ENCODE results near the gene ZNF485.

Gene ZNF485

GRCh38 chr10:43648095-43648397, 41.8 kb downstream of the ZNF485 start:
- peak overlapping the region; percentile 97 for H3K9ac ChIP-seq (ENCODE audit: low read depth, low read length)
- peaks cover 35% of the 10 kb centered on the region for H3K9me3 ChIP-seq (replicated peaks; ENCODE audit: low read length)
- H3K4me3 ChIP-seq (ENCODE audit: low read length): peak overlapping the region; percentile 93
- H3K36me3 ChIP-seq (ENCODE audit: insufficient read depth, low read length): peaks cover 36% of the 10 kb centered on the region
- H3K4me1 ChIP-seq (ENCODE audit: control insufficient read depth, insufficient read depth, low read length): peaks cover 3% of the 10 kb centered on the region
- H3K4me2 ChIP-seq (ENCODE audit: low read length): peak overlapping the region; percentile 93
- no peaks in the 10 kb centered on the region for H3K27me3 ChIP-seq (ENCODE audit: control insufficient read depth, insufficient read depth, low read length)

GRCh38 chr10:43648398-43649184, 42.4 kb downstream of the ZNF485 start, which contains the start of gene ZNF32:
Gene ZNF32, minus strand, starts transcription at chr10:43648881. Its CDS starts 2,748 bp downstream, at chr10:43646133.
- H3K9me3 ChIP-seq (replicated peaks; ENCODE audit: low read length): peaks cover 30% of the 10 kb centered on the region
- H3K4me3 ChIP-seq (ENCODE audit: low read length): peak within 1 kb of the TSS; percentile 93
- H3K36me3 ChIP-seq (ENCODE audit: insufficient read depth, low read length): peaks cover 30% of the 10 kb centered on the region
- peak within 1 kb of the TSS; percentile 97 for H3K9ac ChIP-seq (ENCODE audit: low read depth, low read length)
- H3K27me3 ChIP-seq (ENCODE audit: control insufficient read depth, insufficient read depth, low read length): no peaks in the 10 kb centered on the region
- H3K4me2 ChIP-seq (ENCODE audit: low read length): peak within 1 kb of the TSS; percentile 93
- H3K4me1 ChIP-seq (ENCODE audit: control insufficient read depth, insufficient read depth, low read length): peaks cover 5% of the 10 kb centered on the region

GRCh38 chr10:43649185-43649523, 42.9 kb downstream of the ZNF485 start:
- Histone ChIP-seq H3K4me2 (ENCODE audit: low read length) (peak overlapping the region; percentile 93), H3K27me3 (ENCODE audit: control insufficient read depth, insufficient read depth, low read length) (no peaks in the 10 kb centered on the region), H3K36me3 (ENCODE audit: insufficient read depth, low read length) (peaks cover 24% of the 10 kb centered on the region), H3K9ac (ENCODE audit: low read depth, low read length) (peak overlapping the region; percentile 97), H3K4me1 (ENCODE audit: control insufficient read depth, insufficient read depth, low read length) (peaks cover 9% of the 10 kb centered on the region), H3K4me3 (ENCODE audit: low read length) (peak overlapping the region; percentile 93), H3K9me3 (replicated peaks; ENCODE audit: low read length) (peaks cover 24% of the 10 kb centered on the region)

GRCh38 chr10:43653746-43654145, 47.5 kb downstream of the ZNF485 start:
- Histone ChIP-seq H3K4me1 (ENCODE audit: control insufficient read depth, insufficient read depth, low read length) (peaks cover 9% of the 10 kb centered on the region), H3K9me3 (replicated peaks; ENCODE audit: low read length) (no peaks in the 10 kb centered on the region)

GRCh38 chr10:43655311-43655710, 49.1 kb downstream of the ZNF485 start:
- H3K9ac ChIP-seq (ENCODE audit: low read depth, low read length): no peak overlapping the region
- H3K36me3 ChIP-seq (ENCODE audit: insufficient read depth, low read length): no peaks in the 10 kb centered on the region
- H3K4me1 ChIP-seq (ENCODE audit: control insufficient read depth, insufficient read depth, low read length): peaks cover 5% of the 10 kb centered on the region
- peaks cover 4% of the 10 kb centered on the region for H3K27me3 ChIP-seq (ENCODE audit: control insufficient read depth, insufficient read depth, low read length)
- H3K4me3 ChIP-seq (ENCODE audit: low read length): no peak overlapping the region
- no peak overlapping the region for H3K4me2 ChIP-seq (ENCODE audit: low read length)
- H3K9me3 ChIP-seq (replicated peaks; ENCODE audit: low read length): no peaks in the 10 kb centered on the region

More at GRCh38 chr10:43653746-43654145, 47.5 kb downstream of the ZNF485 start:
- H3K4me2 ChIP-seq (ENCODE audit: low read length): no peak overlapping the region
- H3K4me3 ChIP-seq (ENCODE audit: low read length): no peak overlapping the region
- no peak overlapping the region for H3K9ac ChIP-seq (ENCODE audit: low read depth, low read length)
- H3K36me3 ChIP-seq (ENCODE audit: insufficient read depth, low read length): no peaks in the 10 kb centered on the region
- H3K27me3 ChIP-seq (ENCODE audit: control insufficient read depth, insufficient read depth, low read length): peaks cover 4% of the 10 kb centered on the region

- no peaks in the 10 kb centered on the region for H3K9me3 ChIP-seq (replicated peaks; ENCODE audit: low read length)
- no peak overlapping the region for H3K4me3 ChIP-seq (ENCODE audit: low read length)
- no peaks in the 10 kb centered on the region for H3K36me3 ChIP-seq (ENCODE audit: insufficient read depth, low read length)
- H3K27me3 ChIP-seq (ENCODE audit: control insufficient read depth, insufficient read depth, low read length): peaks cover 4% of the 10 kb centered on the region
- no peak overlapping the region for H3K9ac ChIP-seq (ENCODE audit: low read depth, low read length)
- H3K4me2 ChIP-seq (ENCODE audit: low read length): no peak overlapping the region
- H3K4me1 ChIP-seq (ENCODE audit: control insufficient read depth, insufficient read depth, low read length): peaks cover 5% of the 10 kb centered on the region
Measured at GRCh38 chr10:43658227-43658626, 52.0 kb downstream of the ZNF485 start.

- Histone ChIP-seq H3K4me2 (ENCODE audit: low read length) (no peak overlapping the region), H3K4me1 (ENCODE audit: control insufficient read depth, insufficient read depth, low read length) (no peaks in the 10 kb centered on the region), H3K9ac (ENCODE audit: low read depth, low read length) (no peak overlapping the region), H3K4me3 (ENCODE audit: low read length) (no peak overlapping the region), H3K36me3 (ENCODE audit: insufficient read depth, low read length) (no peaks in the 10 kb centered on the region), H3K27me3 (ENCODE audit: control insufficient read depth, insufficient read depth, low read length) (peaks cover 15% of the 10 kb centered on the region), H3K9me3 (replicated peaks; ENCODE audit: low read length) (no peaks in the 10 kb centered on the region)
Measured at GRCh38 chr10:43665054-43665453, 58.8 kb downstream of the ZNF485 start.

- Histone ChIP-seq H3K9me3 (replicated peaks; ENCODE audit: low read length) (no peaks in the 10 kb centered on the region), H3K4me3 (ENCODE audit: low read length) (no peak overlapping the region), H3K4me1 (ENCODE audit: control insufficient read depth, insufficient read depth, low read length) (no peaks in the 10 kb centered on the region), H3K4me2 (ENCODE audit: low read length) (no peak overlapping the region), H3K36me3 (ENCODE audit: insufficient read depth, low read length) (no peaks in the 10 kb centered on the region), H3K27me3 (ENCODE audit: control insufficient read depth, insufficient read depth, low read length) (peaks cover 15% of the 10 kb centered on the region), H3K9ac (ENCODE audit: low read depth, low read length) (no peak overlapping the region)
Measured at GRCh38 chr10:43666552-43666951, 60.3 kb downstream of the ZNF485 start.

GRCh38 chr10:43667317-43667731, 61.1 kb downstream of the ZNF485 start:
- Histone ChIP-seq H3K4me3 (ENCODE audit: low read length) (peak overlapping the region; percentile 43), H3K9ac (ENCODE audit: low read depth, low read length) (no peak overlapping the region), H3K27me3 (ENCODE audit: control insufficient read depth, insufficient read depth, low read length) (peaks cover 15% of the 10 kb centered on the region)

More at GRCh38 chr10:43667317-43667731, 61.1 kb downstream of the ZNF485 start:
- Histone ChIP-seq H3K4me1 (ENCODE audit: control insufficient read depth, insufficient read depth, low read length) (no peaks in the 10 kb centered on the region), H3K36me3 (ENCODE audit: insufficient read depth, low read length) (no peaks in the 10 kb centered on the region), H3K4me2 (ENCODE audit: low read length) (peak overlapping the region; percentile 80), H3K9me3 (replicated peaks; ENCODE audit: low read length) (no peaks in the 10 kb centered on the region)
